GM18868 (cell line): ENCODE measurements around the gene ALOX15B.
"Not testable (repeated sequence)": the region's sequence is repeated elsewhere in the genome, so short reads cannot be mapped to it uniquely, and the experiment has no call there.

Experiments
- ATAC-seq: cut with Tn5 transposase; IDR thresholded peaks from one replicate; pipeline ENCODE4 v1.9.1; 2021; ENCODE audit warnings: mild to moderate bottlenecking, moderate library complexity; ENCODE audit not compliant: unreplicated experiment

Gene ALOX15B

GRCh38 chr17:8077939-8078338, 39.1 kb downstream of the ALOX15B start:
- not testable (repeated sequence) for ATAC-seq

GRCh38 chr17:8079291-8080207, 40.7 kb downstream of the ALOX15B start:
- peak; percentile 47 for ATAC-seq

- ATAC-seq, result no peak
Measured at GRCh38 chr17:8080208-8080798, 41.4 kb downstream of the ALOX15B start.

GRCh38 chr17:8080799-8081219, 42.0 kb downstream of the ALOX15B start:
- no peak for ATAC-seq

GRCh38 chr17:8081876-8082275, 43.0 kb downstream of the ALOX15B start:
- no peak for ATAC-seq

- ATAC-seq, result no peak
Measured at GRCh38 chr17:8082292-8082691, 43.4 kb downstream of the ALOX15B start.

GRCh38 chr17:8084250-8084649, 45.4 kb downstream of the ALOX15B start:
- ATAC-seq, result no peak

- no peak for ATAC-seq
Measured at GRCh38 chr17:8087075-8087951, 48.5 kb downstream of the ALOX15B start, which contains the start of gene ALOX12B. Gene ALOX12B (minus strand): TSS chr17:8087716. CDS start chr17:8087442, 274 bp downstream.

- ATAC-seq, result no peak
Measured at GRCh38 chr17:8087952-8088230, 49.0 kb downstream of the ALOX15B start.

- ATAC-seq, result no peak
Measured at GRCh38 chr17:8089728-8090127, 50.9 kb downstream of the ALOX15B start.

- ATAC-seq, result no peak
Measured at GRCh38 chr17:8091033-8091687, 52.3 kb downstream of the ALOX15B start.

GRCh38 chr17:8095361-8095760, 56.5 kb downstream of the ALOX15B start:
- ATAC-seq, result no peak

GRCh38 chr17:8096541-8096940, 57.7 kb downstream of the ALOX15B start:
- ATAC-seq, result no peak
